SJSA1 (cell line): ENCODE results near the gene CNGA3. TPM values are rescaled to one million over a fixed set of nuclear protein-coding genes. Genes with fewer than 3 reads are reported as not detected.

Experiments used
- DNase-seq, 2 experiments: peaks; one replicate each; pipeline ENCODE4 v3.0.0-alpha.2; 2015 to 2020; ENCODE audit warnings: low spot score in 2 of 2, low read depth in 1 of 2
- H3K27ac ChIP-seq: fragments of 250-450 bp; sonication (Bioruptor Pico); 2 replicates; pipeline ENCODE4 v1.5.1; 2020; ENCODE audit warnings: mild to moderate bottlenecking, moderate library complexity
- H3K27me3 ChIP-seq: fragments of 250-450 bp; sonication (Bioruptor Pico); replicated peaks from 2 replicates; pipeline ENCODE4 v1.5.1; 2020; ENCODE audit warnings: mild to moderate bottlenecking, moderate library complexity
- H3K36me3 ChIP-seq: fragments of 250-450 bp; sonication (Bioruptor Pico); 2 replicates; pipeline ENCODE4 v1.5.1; 2020; ENCODE audit warnings: mild to moderate bottlenecking
- H3K4me1 ChIP-seq: fragments of 250-450 bp; sonication (Bioruptor Pico); replicated peaks from 2 replicates; pipeline ENCODE4 v1.6.1; 2021; ENCODE audit warnings: mild to moderate bottlenecking
- H3K4me3 ChIP-seq: fragments of 250-450 bp; sonication (Bioruptor Pico); 2 replicates; pipeline ENCODE4 v1.5.1; 2020; ENCODE audit warnings: mild to moderate bottlenecking
- H3K9me3 ChIP-seq: fragments of 250-450 bp; sonication (Bioruptor Pico); replicated peaks from 2 replicates; pipeline ENCODE4 v1.5.1; 2020; ENCODE audit warnings: mild to moderate bottlenecking
- total RNA-seq: library from RNA; depleted of rRNA; stranded (reverse); fragments of >200 nt; shearing (Covaris generic); gene quantifications from 2 replicates; pipeline ENCODE4 v1.2.3, GENCODE V29; 2014

Gene CNGA3
- total RNA-seq, 1 experiment from 2014 or later = not detected

- no peaks in the 10 kb centered on the region for H3K9me3 ChIP-seq
- H3K36me3 ChIP-seq = no peaks in the 10 kb centered on the region
- no peaks in the 10 kb centered on the region for H3K4me1 ChIP-seq
Measured at GRCh38 chr2:98388601-98389250, 42.5 kb downstream of the CNGA3 start.

GRCh38 chr2:98389251-98389605 lies 43.0 kb downstream of the CNGA3 start:
- Histone ChIP-seq H3K27ac (no peak overlapping the region), H3K36me3 (no peaks in the 10 kb centered on the region), H3K4me3 (no peak overlapping the region), H3K9me3 (no peaks in the 10 kb centered on the region), H3K4me1 (no peaks in the 10 kb centered on the region), H3K27me3 (no peaks in the 10 kb centered on the region)
- no peak for DNase-seq

More at GRCh38 chr2:98388601-98389250, 42.5 kb downstream of the CNGA3 start:
- Histone ChIP-seq H3K27me3 (no peaks in the 10 kb centered on the region), H3K4me3 (no peak overlapping the region), H3K27ac (no peak overlapping the region)
- DNase-seq = no peak

- H3K27ac ChIP-seq = no peak overlapping the region
- no peaks in the 10 kb centered on the region for H3K36me3 ChIP-seq
- no peaks in the 10 kb centered on the region for H3K4me1 ChIP-seq
- no peaks in the 10 kb centered on the region for H3K9me3 ChIP-seq
- DNase-seq = no peak
- H3K27me3 ChIP-seq = no peaks in the 10 kb centered on the region; the same call in 1 of the 2 replicates
- no peak overlapping the region for H3K4me3 ChIP-seq
Measured at GRCh38 chr2:98390571-98391476, 44.6 kb downstream of the CNGA3 start.

- H3K4me3 ChIP-seq = no peak overlapping the region
- no peak overlapping the region for H3K27ac ChIP-seq
- H3K27me3 ChIP-seq = no peaks in the 10 kb centered on the region; the same call in 1 of the 2 replicates
- no peaks in the 10 kb centered on the region for H3K9me3 ChIP-seq
- no peaks in the 10 kb centered on the region for H3K4me1 ChIP-seq
- DNase-seq = no peak
- H3K36me3 ChIP-seq = no peaks in the 10 kb centered on the region
Measured at GRCh38 chr2:98391581-98392270, 45.5 kb downstream of the CNGA3 start.

- Histone ChIP-seq H3K4me3 (no peak overlapping the region), H3K27ac (no peak overlapping the region), H3K4me1 (no peaks in the 10 kb centered on the region), H3K36me3 (no peaks in the 10 kb centered on the region), H3K9me3 (no peaks in the 10 kb centered on the region), H3K27me3 (peaks cover 5% of the 10 kb centered on the region; the same call in 1 of the 2 replicates)
- no peak for DNase-seq
Measured at GRCh38 chr2:98393354-98393753, 47.1 kb downstream of the CNGA3 start.

- H3K4me3 ChIP-seq = no peak overlapping the region
- H3K9me3 ChIP-seq = no peaks in the 10 kb centered on the region
- H3K27ac ChIP-seq = no peak overlapping the region
- DNase-seq = no peak
- no peaks in the 10 kb centered on the region for H3K36me3 ChIP-seq
- H3K4me1 ChIP-seq = no peaks in the 10 kb centered on the region
- H3K27me3 ChIP-seq = peaks cover 6% of the 10 kb centered on the region; the same call in 1 of the 2 replicates
Measured at GRCh38 chr2:98394595-98395153, 48.4 kb downstream of the CNGA3 start.

GRCh38 chr2:98395977-98396376 lies 49.7 kb downstream of the CNGA3 start:
- Histone ChIP-seq H3K27me3 (peaks cover 6% of the 10 kb centered on the region; the same call in 1 of the 2 replicates), H3K27ac (no peak overlapping the region), H3K4me1 (no peaks in the 10 kb centered on the region), H3K9me3 (no peaks in the 10 kb centered on the region), H3K36me3 (no peaks in the 10 kb centered on the region), H3K4me3 (no peak overlapping the region)
- DNase-seq = no peak

- Histone ChIP-seq H3K27ac (no peak overlapping the region), H3K4me3 (no peak overlapping the region), H3K9me3 (no peaks in the 10 kb centered on the region), H3K27me3 (peaks cover 6% of the 10 kb centered on the region; the same call in 1 of the 2 replicates), H3K36me3 (no peaks in the 10 kb centered on the region), H3K4me1 (no peaks in the 10 kb centered on the region)
- no peak for DNase-seq
Measured at GRCh38 chr2:98396745-98397355, 50.6 kb downstream of the CNGA3 start.

GRCh38 chr2:98399140-98399539 lies 52.9 kb downstream of the CNGA3 start:
- DNase-seq = no peak
- no peaks in the 10 kb centered on the region for H3K9me3 ChIP-seq
- no peak overlapping the region for H3K27ac ChIP-seq
- no peak overlapping the region for H3K4me3 ChIP-seq
- peaks cover 9% of the 10 kb centered on the region; the same call in 1 of the 2 replicates for H3K27me3 ChIP-seq
- H3K4me1 ChIP-seq = no peaks in the 10 kb centered on the region
- H3K36me3 ChIP-seq = no peaks in the 10 kb centered on the region

- no peak overlapping the region for H3K27ac ChIP-seq
Measured at GRCh38 chr2:98403878-98404277, 57.6 kb downstream of the CNGA3 start.

GRCh38 chr2:98404556-98405250 lies 58.4 kb downstream of the CNGA3 start:
- peaks cover 3% of the 10 kb centered on the region; the same call in 1 of the 2 replicates for H3K27me3 ChIP-seq
- H3K9me3 ChIP-seq = no peaks in the 10 kb centered on the region
- H3K27ac ChIP-seq = no peak overlapping the region

More at GRCh38 chr2:98403878-98404277, 57.6 kb downstream of the CNGA3 start:
- H3K27me3 ChIP-seq = peaks cover 3% of the 10 kb centered on the region; the same call in 1 of the 2 replicates
- no peaks in the 10 kb centered on the region for H3K4me1 ChIP-seq
- DNase-seq = no peak
- H3K9me3 ChIP-seq = no peaks in the 10 kb centered on the region
- H3K36me3 ChIP-seq = no peaks in the 10 kb centered on the region
- H3K4me3 ChIP-seq = no peak overlapping the region

GRCh38 chr2:98405301-98405700 lies 59.0 kb downstream of the CNGA3 start:
- H3K4me1 ChIP-seq = no peaks in the 10 kb centered on the region
- no peak for DNase-seq
- H3K9me3 ChIP-seq = no peaks in the 10 kb centered on the region
- no peaks in the 10 kb centered on the region for H3K36me3 ChIP-seq
- no peak overlapping the region for H3K27ac ChIP-seq
- H3K27me3 ChIP-seq = peaks cover 3% of the 10 kb centered on the region; the same call in 1 of the 2 replicates
- no peak overlapping the region for H3K4me3 ChIP-seq

More at GRCh38 chr2:98404556-98405250, 58.4 kb downstream of the CNGA3 start:
- Histone ChIP-seq H3K4me3 (no peak overlapping the region), H3K4me1 (no peaks in the 10 kb centered on the region), H3K36me3 (no peaks in the 10 kb centered on the region)
- DNase-seq = no peak
